LNCaP clone FGC (cell line): Measurements from ENCODE around the gene TLR8.

Experiments used
- DNase-seq: peaks from one replicate; pipeline ENCODE4 v3.0.0-alpha.2; 2011; ENCODE audit warnings: low read depth
- H3K4me3 ChIP-seq: 2 replicates; pipeline ENCODE4 v1.5.1; 2011; ENCODE audit warnings: mild to moderate bottlenecking, low read depth, low read length, control low read depth
- TF ChIP-seq, protein P1 (sequence below): IDR thresholded peaks from 2 replicates; pipeline ENCODE4 v1.5.1; 2012; ENCODE audit warnings: mild to moderate bottlenecking; ENCODE audit not compliant: control insufficient read depth, insufficient read depth; ENCODE audit errors: extremely low read depth

TLR8 gene

GRCh38 chrX:12910423-12911121, 4.2 kb downstream of the TLR8 start:
- DNase-seq, result no peak
- no peak overlapping the region for H3K4me3 ChIP-seq
- TF ChIP-seq, protein P1, sequence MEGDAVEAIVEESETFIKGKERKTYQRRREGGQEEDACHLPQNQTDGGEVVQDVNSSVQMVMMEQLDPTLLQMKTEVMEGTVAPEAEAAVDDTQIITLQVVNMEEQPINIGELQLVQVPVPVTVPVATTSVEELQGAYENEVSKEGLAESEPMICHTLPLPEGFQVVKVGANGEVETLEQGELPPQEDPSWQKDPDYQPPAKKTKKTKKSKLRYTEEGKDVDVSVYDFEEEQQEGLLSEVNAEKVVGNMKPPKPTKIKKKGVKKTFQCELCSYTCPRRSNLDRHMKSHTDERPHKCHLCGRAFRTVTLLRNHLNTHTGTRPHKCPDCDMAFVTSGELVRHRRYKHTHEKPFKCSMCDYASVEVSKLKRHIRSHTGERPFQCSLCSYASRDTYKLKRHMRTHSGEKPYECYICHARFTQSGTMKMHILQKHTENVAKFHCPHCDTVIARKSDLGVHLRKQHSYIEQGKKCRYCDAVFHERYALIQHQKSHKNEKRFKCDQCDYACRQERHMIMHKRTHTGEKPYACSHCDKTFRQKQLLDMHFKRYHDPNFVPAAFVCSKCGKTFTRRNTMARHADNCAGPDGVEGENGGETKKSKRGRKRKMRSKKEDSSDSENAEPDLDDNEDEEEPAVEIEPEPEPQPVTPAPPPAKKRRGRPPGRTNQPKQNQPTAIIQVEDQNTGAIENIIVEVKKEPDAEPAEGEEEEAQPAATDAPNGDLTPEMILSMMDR, result no peak

- TF ChIP-seq, protein P1, result no peak
- DNase-seq, result no peak
- H3K4me3 ChIP-seq, result no peak overlapping the region
Measured at GRCh38 chrX:12911122-12911470, 4.7 kb downstream of the TLR8 start.

- TF ChIP-seq, protein P1, result no peak
- H3K4me3 ChIP-seq, result no peak overlapping the region
- DNase-seq, result no peak
Measured at GRCh38 chrX:12912791-12913482, 6.5 kb downstream of the TLR8 start.

DNA sequence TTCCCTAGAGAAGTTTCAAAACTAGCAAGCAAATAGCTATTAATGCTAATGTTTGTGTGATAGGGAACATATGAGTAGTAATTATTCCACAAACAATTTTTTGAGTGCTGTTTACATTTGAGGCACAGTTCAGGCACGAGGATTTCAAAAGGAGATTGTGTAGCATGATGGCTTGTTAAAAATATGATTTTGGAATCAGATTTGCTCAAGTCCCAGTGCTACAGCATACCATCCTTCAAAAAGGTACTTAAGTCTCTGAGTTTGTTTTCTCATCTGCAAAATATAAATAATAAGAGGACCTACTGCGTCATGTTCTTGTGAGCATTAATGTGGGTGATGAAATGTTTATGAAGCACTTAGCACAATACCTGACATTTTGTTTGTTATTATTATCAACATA, 11.3 kb downstream of the TLR8 start:
- TF ChIP-seq, protein P1, result no peak
- no peak for DNase-seq

DNA sequence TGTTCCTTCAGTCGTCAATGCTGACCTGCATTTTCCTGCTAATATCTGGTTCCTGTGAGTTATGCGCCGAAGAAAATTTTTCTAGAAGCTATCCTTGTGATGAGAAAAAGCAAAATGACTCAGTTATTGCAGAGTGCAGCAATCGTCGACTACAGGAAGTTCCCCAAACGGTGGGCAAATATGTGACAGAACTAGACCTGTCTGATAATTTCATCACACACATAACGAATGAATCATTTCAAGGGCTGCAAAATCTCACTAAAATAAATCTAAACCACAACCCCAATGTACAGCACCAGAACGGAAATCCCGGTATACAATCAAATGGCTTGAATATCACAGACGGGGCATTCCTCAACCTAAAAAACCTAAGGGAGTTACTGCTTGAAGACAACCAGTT, 12.6 kb downstream of the TLR8 start:
- H3K4me3 ChIP-seq, result no peak overlapping the region
- DNase-seq, result no peak
- TF ChIP-seq, protein P1, result no peak

More for the DNA sequence above, 11.3 kb downstream of the TLR8 start:
- H3K4me3 ChIP-seq, result no peak overlapping the region

DNA sequence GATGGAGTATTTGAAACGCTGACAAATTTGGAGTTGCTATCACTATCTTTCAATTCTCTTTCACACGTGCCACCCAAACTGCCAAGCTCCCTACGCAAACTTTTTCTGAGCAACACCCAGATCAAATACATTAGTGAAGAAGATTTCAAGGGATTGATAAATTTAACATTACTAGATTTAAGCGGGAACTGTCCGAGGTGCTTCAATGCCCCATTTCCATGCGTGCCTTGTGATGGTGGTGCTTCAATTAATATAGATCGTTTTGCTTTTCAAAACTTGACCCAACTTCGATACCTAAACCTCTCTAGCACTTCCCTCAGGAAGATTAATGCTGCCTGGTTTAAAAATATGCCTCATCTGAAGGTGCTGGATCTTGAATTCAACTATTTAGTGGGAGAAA, 13.2 kb downstream of the TLR8 start:
- TF ChIP-seq, protein P1, result no peak
- DNase-seq, result no peak
- H3K4me3 ChIP-seq, result no peak overlapping the region

GRCh38 chrX:12920990-12921389, 14.6 kb downstream of the TLR8 start:
- H3K4me3 ChIP-seq, result no peak overlapping the region
- no peak for DNase-seq
- TF ChIP-seq, protein P1, result no peak
